IMR-90 (cell line): ENCODE data around the gene POU2F1. TPM values are rescaled to one million over a fixed set of nuclear protein-coding genes. Genes with fewer than 3 reads are reported as not detected.

ENCODE experiments used
- ATAC-seq: fragments of 200-7000 bp; cut with Tn5 transposase; 2 replicates; pipeline ENCODE4 v1.9.1; 2020; ENCODE audit warnings: low read depth, mild to moderate bottlenecking, moderate library complexity
- BruUV-seq: library from RNA; stranded (reverse); fragments of 400-500 nt; replicated peaks from 2 replicates; lab custom pipeline; 2021; lab: Mats Ljungman, UMichigan
- CTCF ChIA-PET: fragments of 300-600 bp; formaldehyde crosslinking; extraction: SDS; loops from one replicate; lab custom pipeline; 2021; ENCODE audit warnings: antibody characterized with exemption; lab: Yijun Ruan, JAX
- POLR2A ChIA-PET: fragments of 300-600 bp; sonication (Branson Sonifier 250); formaldehyde crosslinking; loops from one replicate; lab custom pipeline; 2022; ENCODE audit warnings: antibody characterized with exemption; ENCODE audit not compliant: unreplicated experiment; lab: Charles Lee
- DNase-seq: peaks from one replicate; pipeline ENCODE4 v3.0.0; 2013
- H2AFZ ChIP-seq: replicated peaks from 2 replicates; pipeline ENCODE3; 2013; ENCODE audit warnings: low read length, mild to moderate bottlenecking; ENCODE audit not compliant: poor library complexity
- H2AK5ac ChIP-seq: 2 replicates; pipeline ENCODE4 v1.6.1; 2013; ENCODE audit warnings: low read depth, low read length, inconsistent platforms
- H2AK9ac ChIP-seq: replicated peaks from 2 replicates; pipeline ENCODE3; 2013; ENCODE audit warnings: mild to moderate bottlenecking, low read depth, low read length, moderate library complexity; ENCODE audit not compliant: poor library complexity
- H2BK120ac ChIP-seq: 2 replicates; pipeline ENCODE4 v1.6.1; 2013; ENCODE audit warnings: low read depth, low read length, inconsistent platforms
- H2BK15ac ChIP-seq: 3 replicates; pipeline ENCODE4 v1.6.1; 2013; ENCODE audit warnings: low read depth, low read length, inconsistent platforms
- H2BK20ac ChIP-seq: 2 replicates; pipeline ENCODE4 v1.6.1; 2013; ENCODE audit warnings: low read depth, mild to moderate bottlenecking, inconsistent platforms, low read length, moderate library complexity
- H2BK5ac ChIP-seq: 2 replicates; pipeline ENCODE4 v1.6.1; 2013; ENCODE audit warnings: mild to moderate bottlenecking, low read depth, low read length, inconsistent platforms; ENCODE audit not compliant: poor library complexity, severe bottlenecking
- H3K14ac ChIP-seq: replicated peaks from 2 replicates; pipeline ENCODE4 v1.6.1; 2013; ENCODE audit warnings: low read depth, low read length, inconsistent platforms
- H3K18ac ChIP-seq: 2 replicates; pipeline ENCODE4 v1.6.1; 2013; ENCODE audit warnings: low read depth, low read length, control low read depth
- H3K23ac ChIP-seq: 2 replicates; pipeline ENCODE4 v1.6.1; 2013; ENCODE audit warnings: low read depth, low read length, inconsistent platforms
- H3K27ac ChIP-seq: 2 replicates; pipeline ENCODE4 v1.5.1; 2013; ENCODE audit warnings: mild to moderate bottlenecking, control low read depth, low read length; ENCODE audit not compliant: insufficient read depth
- H3K27me3 ChIP-seq: 2 replicates; pipeline ENCODE4 v1.6.1; 2013; ENCODE audit warnings: low read length; ENCODE audit not compliant: control insufficient read depth, insufficient read depth
- H3K36me3 ChIP-seq: 2 replicates; pipeline ENCODE4 v1.6.1; 2013; ENCODE audit warnings: low read length, mixed read lengths; ENCODE audit not compliant: control insufficient read depth, insufficient read depth
- H3K4ac ChIP-seq: 2 replicates; pipeline ENCODE4 v1.6.1; 2013; ENCODE audit warnings: low read depth, low read length, inconsistent platforms
- H3K4me1 ChIP-seq: 2 replicates; pipeline ENCODE4 v1.6.1; 2013; ENCODE audit warnings: low read length, mixed read lengths; ENCODE audit not compliant: control insufficient read depth, insufficient read depth
- H3K4me2 ChIP-seq: 2 replicates; pipeline ENCODE4 v1.6.1; 2013; ENCODE audit warnings: low read depth, mild to moderate bottlenecking, control low read depth, low read length, moderate library complexity
- H3K4me3 ChIP-seq: 2 replicates; pipeline ENCODE4 v1.5.1; 2013; ENCODE audit warnings: low read depth, mild to moderate bottlenecking, control low read depth, low read length, moderate library complexity; ENCODE audit not compliant: insufficient read depth
- H3K56ac ChIP-seq: 2 replicates; pipeline ENCODE4 v1.6.1; 2013; ENCODE audit warnings: low read length, inconsistent platforms; ENCODE audit not compliant: insufficient read depth; ENCODE audit errors: extremely low read depth
- H3K79me1 ChIP-seq, 2 experiments: 2 replicates each; pipeline ENCODE4 v1.6.1; 2013; ENCODE audit warnings: low read length in 2 of 2, inconsistent platforms in 1 of 2, low read depth in 1 of 2
- H3K9ac ChIP-seq: 2 replicates; pipeline ENCODE4 v1.6.1; 2013; ENCODE audit warnings: low read depth, low read length, control low read depth
- H3K9me1 ChIP-seq: 2 replicates; pipeline ENCODE4 v1.6.1; 2013; ENCODE audit warnings: low read length, inconsistent platforms; ENCODE audit not compliant: insufficient read depth
- H3K9me3 ChIP-seq: 2 replicates; pipeline ENCODE4 v1.6.1; 2013; ENCODE audit warnings: low read length; ENCODE audit not compliant: control insufficient read depth, insufficient read depth
- H4K20me1 ChIP-seq: 2 replicates; pipeline ENCODE4 v1.6.1; 2013; ENCODE audit warnings: low read length, inconsistent platforms; ENCODE audit not compliant: insufficient read depth
- H4K5ac ChIP-seq: 2 replicates; pipeline ENCODE4 v1.6.1; 2013; ENCODE audit warnings: mild to moderate bottlenecking, low read depth, low read length, control low read depth
- H4K8ac ChIP-seq, 2 experiments: 2 replicates each; pipeline ENCODE4 v1.6.1; 2013; ENCODE audit warnings: low read depth in 2 of 2, low read length in 2 of 2, control low read depth in 1 of 2, inconsistent platforms in 1 of 2
- H4K91ac ChIP-seq: 2 replicates; pipeline ENCODE4 v1.6.1; 2013; ENCODE audit warnings: low read depth, low read length, inconsistent platforms; ENCODE audit not compliant: insufficient read depth
- BHLHE40 ChIP-seq: fragments of 150-350 bp; IDR thresholded peaks from 2 replicates; pipeline ENCODE4 v1.6.1; 2016; ENCODE audit warnings: mild to moderate bottlenecking, low read depth, low read length
- CEBPB ChIP-seq: IDR thresholded peaks from 2 replicates; pipeline ENCODE4 v1.6.1; 2012; ENCODE audit warnings: low read depth, low read length, improper control_type of control experiment
- CHD1 ChIP-seq: IDR thresholded peaks from 2 replicates; pipeline ENCODE4 v1.6.1; 2012; ENCODE audit warnings: low read depth, low read length, improper control_type of control experiment
- CTCF ChIP-seq: conservative IDR thresholded peaks from 2 replicates; pipeline ENCODE4 v1.5.1; 2012; ENCODE audit warnings: mild to moderate bottlenecking, low read depth, low read length, improper control_type of control experiment
- ELK1 ChIP-seq: fragments of 150-350 bp; IDR thresholded peaks from 2 replicates; pipeline ENCODE4 v1.6.1; 2016; ENCODE audit warnings: low read depth, mild to moderate bottlenecking, low read length, moderate library complexity, borderline replicate concordance
- FOS ChIP-seq: fragments of 150-350 bp; IDR thresholded peaks from 2 replicates; pipeline ENCODE4 v1.6.1; 2016; ENCODE audit warnings: low read depth, low read length
- MAFK ChIP-seq: IDR thresholded peaks from 2 replicates; pipeline ENCODE4 v1.6.1; 2012; ENCODE audit warnings: low read depth, low read length, improper control_type of control experiment
- MAZ ChIP-seq: IDR thresholded peaks from 2 replicates; pipeline ENCODE4 v1.6.1; 2012; ENCODE audit warnings: low read depth, mild to moderate bottlenecking, low read length, improper control_type of control experiment, moderate library complexity, borderline replicate concordance
- MXI1 ChIP-seq: IDR thresholded peaks from 2 replicates; pipeline ENCODE4 v1.6.1; 2012; ENCODE audit warnings: low read depth, mild to moderate bottlenecking, low read length, moderate library complexity, borderline replicate concordance
- NFE2L2 ChIP-seq: fragments of 150-350 bp; IDR thresholded peaks from 2 replicates; pipeline ENCODE4 v1.6.1; 2016; ENCODE audit warnings: low read depth, mild to moderate bottlenecking, low read length
- RAD21 ChIP-seq: IDR thresholded peaks from 2 replicates; pipeline ENCODE4 v1.6.1; 2012; ENCODE audit warnings: low read length, improper control_type of control experiment
- RCOR1 ChIP-seq: IDR thresholded peaks from 2 replicates; pipeline ENCODE4 v1.6.1; 2012; ENCODE audit warnings: mild to moderate bottlenecking, low read length, improper control_type of control experiment; ENCODE audit not compliant: insufficient replicate concordance
- RFX5 ChIP-seq: IDR thresholded peaks from 2 replicates; pipeline ENCODE4 v1.8.0; 2012; ENCODE audit warnings: low read depth, mild to moderate bottlenecking, low read length, moderate library complexity
- SMC3 ChIP-seq: fragments of 150-350 bp; IDR thresholded peaks from 2 replicates; pipeline ENCODE4 v1.6.1; 2016; ENCODE audit warnings: low read depth, mild to moderate bottlenecking, antibody characterized with exemption, low read length, moderate library complexity
- whole genome bisulfite sequencing, 2 experiments: methylation state at CpG; one replicate each; pipeline versions ENCODE4 v1.1.5 to v1.1.7; 2013; ENCODE audit warnings: missing lambda C conversion rate in 2 of 2; ENCODE audit not compliant: insufficient read length in 1 of 2; ENCODE audit errors: extremely low coverage in 2 of 2; 5-methylcytosine and 5-hydroxymethylcytosine counted together
- dilution Hi-C: fragments of 300-500 bp; cut with HindIII; formaldehyde crosslinking; loops from one replicate; pipeline ENCODE4 v1.14.3; 2018; ENCODE audit warnings: low sequenced_read_pairs; ENCODE audit not compliant: unreplicated experiment
- in situ Hi-C: fragments of 300-500 bp; cut with MboI; formaldehyde crosslinking; loops from 3 replicates; pipeline ENCODE4 v1.14.3; 2019; ENCODE audit warnings: low sequenced_read_pairs, inconsistent platforms, mixed read lengths
- intact Hi-C: fragments of 100-400 bp; cut with micrococcal nuclease; formaldehyde crosslinking; loops from 2 replicates; pipeline ENCODE4 v1.10.0; 2022
- polyA plus RNA-seq, 3 experiments: library from polyadenylated mRNA; depleted of rRNA; stranded (reverse); fragments of >200 nt; gene quantifications; 2 replicates each; pipeline ENCODE4 v1.2.3, GENCODE V29; 2012; ENCODE audit warnings: low replicate concordance in 1 of 3
- total RNA-seq: library from RNA; depleted of rRNA; stranded (reverse); fragments of >200 nt; gene quantifications from 2 replicates; pipeline ENCODE4 v1.2.3, GENCODE V29; 2012

POU2F1 gene
- total and polyA plus RNA-seq, 2 of the 4 experiments (the other 2 are of a cell fraction) = 1.2 to 3.4 TPM

GRCh38 chr1:167270349-167271092, 49.8 kb downstream of the POU2F1 start:
- Histone ChIP-seq H3K18ac (no peak overlapping the region), H3K79me1 (peaks cover 10 to 13% of the 10 kb centered on the region in 2 experiments), H3K4me1 (no peaks in the 10 kb centered on the region; the same call in 1 of the 2 replicates), H2AK9ac (no peak overlapping the region), H3K27me3 (no peaks in the 10 kb centered on the region), H2BK120ac (no peak overlapping the region), H4K8ac (no peak overlapping the region), H4K5ac (no peak overlapping the region), H2BK15ac (no peak overlapping the region), H2BK5ac (no peak overlapping the region), H2AFZ (no peak overlapping the region), H3K9me1 (no peaks in the 10 kb centered on the region), H3K36me3 (no peaks in the 10 kb centered on the region), H3K23ac (no peak overlapping the region), H4K91ac (no peak overlapping the region), H3K4ac (no peak overlapping the region), H3K9me3 (no peaks in the 10 kb centered on the region), H3K14ac (no peak overlapping the region), H2AK5ac (no peak overlapping the region), H4K20me1 (peaks cover 3% of the 10 kb centered on the region; the same call in 1 of the 2 replicates), H3K4me3 (no peak overlapping the region), H3K4me2 (no peak overlapping the region), H3K56ac (no peak overlapping the region), H3K27ac (no peak overlapping the region), H3K9ac (no peak overlapping the region), H2BK20ac (no peak overlapping the region)
- ATAC-seq = no peak
- ChIA-PET POLR2A (no interaction called here), CTCF (interaction anchor here (0.6 to 1.1 kb wide), 2 partner anchors 50 to 270 kb away, joined by 3 read pairs; no protein-coding TSS in a partner anchor)
- WGBS, 2 experiments = no CpG with 5 or more reads among the region's 1 CpG
- dilution Hi-C loops (loop anchor here (25.0 kb wide), 1 partner anchor 167 kb away; no protein-coding TSS in a partner anchor), in situ Hi-C loops (loop anchor here (25.0 kb wide), 1 partner anchor 417 kb away; no protein-coding TSS in a partner anchor), intact Hi-C loops (no loop called here)
- no peak for DNase-seq
- no TSS peak for BruUV-seq
- TF ChIP-seq CHD1 = no peak
- TF ChIP-seq CEBPB = no peak
- no peak for TF ChIP-seq RAD21
- no peak for TF ChIP-seq RFX5
- no peak for TF ChIP-seq BHLHE40
- TF ChIP-seq MAFK = no peak
- no peak for TF ChIP-seq ELK1
- TF ChIP-seq SMC3 = no peak
- TF ChIP-seq MAZ = no peak
- TF ChIP-seq NFE2L2 = no peak
- TF ChIP-seq FOS = no peak
- no peak for TF ChIP-seq CTCF
- no peak for TF ChIP-seq RCOR1
- TF ChIP-seq MXI1 = no peak
